HCT116 (cell line): ENCODE data around the gene LIMK2. TPM values are rescaled to one million over a fixed set of nuclear protein-coding genes. Genes with fewer than 3 reads are reported as not detected.

Experiments used
- ATAC-seq: fragments of 200-7000 bp; cut with Tn5 transposase; 2 replicates; pipeline ENCODE4 v1.9.1; 2020; ENCODE audit warnings: mild to moderate bottlenecking, moderate library complexity
- BruUV-seq: library from RNA; stranded (reverse); fragments of 400-500 nt; replicated peaks from 2 replicates; lab custom pipeline; 2021; lab: Mats Ljungman, UMichigan
- CTCF ChIA-PET: fragments of 300-600 bp; sonication (Branson Sonifier 250); formaldehyde crosslinking; loops from one replicate; lab custom pipeline; 2021; ENCODE audit warnings: antibody characterized with exemption; lab: Charles Lee
- POLR2A ChIA-PET: fragments of 300-600, 350-600 bp; sonication (Branson Sonifier 250); formaldehyde crosslinking; loops from one replicate; lab custom pipeline; 2021; ENCODE audit warnings: antibody characterized with exemption; lab: Charles Lee
- RAD21 ChIA-PET, 2 experiments: fragments of 300-600 bp; sonication (Branson Sonifier 250); formaldehyde crosslinking; loops; one replicate each; lab custom pipeline; 2023; ENCODE audit warnings: low total read pairs in 2 of 2; ENCODE audit not compliant: uncharacterized antibody in 2 of 2, unreplicated experiment in 2 of 2, low non-redundant PET in 1 of 2; lab: Charles Lee
- DNase-seq: peaks from one replicate; pipeline ENCODE4 v3.0.0-alpha.2; 2010; ENCODE audit warnings: low read depth, low spot score
- H2AFZ ChIP-seq: fragments of 200-600 bp; shearing (Covaris generic), sonication (generic); 2 replicates; pipeline ENCODE4 v1.6.1; 2017; ENCODE audit warnings: low read depth, mixed run types, mixed read lengths, antibody characterized with exemption, low read length; ENCODE audit not compliant: poor library complexity, severe bottlenecking
- H3K27ac ChIP-seq: 2 replicates; pipeline ENCODE4 v1.5.1; 2012; ENCODE audit warnings: low read depth, low read length
- H3K27me3 ChIP-seq: fragments of 200-600 bp; sonication (generic); 2 replicates; pipeline ENCODE4 v1.6.1; 2016; ENCODE audit warnings: mixed run types, low read length, mixed read lengths; ENCODE audit not compliant: insufficient read depth
- H3K36me3 ChIP-seq, 2 experiments: fragments of 200-500 bp in 1 of 2; fragments of 200-600 bp in 1 of 2; sonication (Bioruptor generic) in 1 of 2; sonication (generic) in 1 of 2; 2 replicates each; pipeline versions ENCODE4 v1.5.1 to v1.6.1; 2014 to 2016; ENCODE audit warnings: low read length in 2 of 2, inconsistent platforms in 1 of 2, mixed read lengths in 1 of 2, mixed run types in 1 of 2; ENCODE audit not compliant: insufficient read depth in 2 of 2, control insufficient read depth in 1 of 2
- H3K4me1 ChIP-seq, 2 experiments: fragments of 200-600 bp in 1 of 2; sonication (generic) in 1 of 2; 2 replicates each; pipeline versions ENCODE4 v1.5.1 to v1.6.1; 2012 to 2017; ENCODE audit warnings: low read length in 2 of 2, inconsistent platforms in 1 of 2, mild to moderate bottlenecking in 1 of 2, mixed read lengths in 1 of 2, mixed run types in 1 of 2, moderate library complexity in 1 of 2; ENCODE audit not compliant: insufficient read depth in 2 of 2, control insufficient read depth in 1 of 2
- H3K4me2 ChIP-seq: fragments of 200-600 bp; sonication (generic); 2 replicates; pipeline ENCODE4 v1.6.1; 2017; ENCODE audit warnings: mixed run types, low read length, mixed read lengths
- H3K4me3 ChIP-seq, 2 experiments: fragments of 200-600 bp in 1 of 2; sonication (generic) in 1 of 2; replicated peaks in 1 of 2; 2 replicates each; pipeline ENCODE4 v1.5.1; 2011 to 2016; ENCODE audit warnings: low read length in 2 of 2, control low read depth in 1 of 2, low read depth in 1 of 2, mild to moderate bottlenecking in 1 of 2, mixed read lengths in 1 of 2, mixed run types in 1 of 2
- H3K79me2 ChIP-seq: fragments of 200-600 bp; sonication (generic); 2 replicates; pipeline ENCODE4 v1.6.1; 2017; ENCODE audit warnings: mild to moderate bottlenecking, mixed run types, low read length, moderate library complexity, mixed read lengths; ENCODE audit not compliant: insufficient read depth
- H3K9ac ChIP-seq: fragments of 200-600 bp; sonication (generic); 2 replicates; pipeline ENCODE4 v1.6.1; 2016; ENCODE audit warnings: low read length, mixed read lengths
- H3K9me2 ChIP-seq: fragments of 200-600 bp; sonication (generic), shearing (Covaris generic); 2 replicates; pipeline ENCODE4 v1.6.1; 2017; ENCODE audit warnings: mixed run types, mild to moderate bottlenecking, moderate library complexity; ENCODE audit not compliant: insufficient read depth
- H3K9me3 ChIP-seq, 2 experiments: fragments of 200-500 bp in 1 of 2; fragments of 200-600 bp in 1 of 2; sonication (Bioruptor generic) in 1 of 2; sonication (generic) in 1 of 2; 2 replicates each; pipeline ENCODE4 v1.6.1; 2014 to 2017; ENCODE audit warnings: low read length in 2 of 2, mixed read lengths in 2 of 2, inconsistent platforms in 1 of 2, low read depth in 1 of 2, mild to moderate bottlenecking in 1 of 2, mixed run types in 1 of 2, moderate library complexity in 1 of 2; ENCODE audit not compliant: control insufficient read depth in 1 of 2, insufficient read depth in 1 of 2
- H4K20me1 ChIP-seq: fragments of 200-600 bp; sonication (generic), shearing (Covaris generic); 2 replicates; pipeline ENCODE4 v1.6.1; 2017; ENCODE audit warnings: mixed run types, mild to moderate bottlenecking, moderate library complexity; ENCODE audit not compliant: insufficient read depth
- CBX3 ChIP-seq: IDR thresholded peaks from 2 replicates; pipeline ENCODE4 v1.6.1; 2012; ENCODE audit warnings: low read depth
- EGR1 ChIP-seq: IDR thresholded peaks from 2 replicates; pipeline ENCODE4 v1.6.1; 2012; ENCODE audit warnings: low read depth
- ELF1 ChIP-seq: IDR thresholded peaks from 2 replicates; pipeline ENCODE4 v1.6.1; 2012; ENCODE audit warnings: low read depth, borderline replicate concordance
- EZH2 ChIP-seq: fragments of 200-600 bp; sonication (generic); IDR thresholded peaks from 2 replicates; pipeline ENCODE4 v1.6.1; 2017; ENCODE audit warnings: antibody characterized with exemption, mixed run types
- EZH2phosphoT487 ChIP-seq: fragments of 200-600 bp; IDR thresholded peaks from 2 replicates; pipeline ENCODE4 v1.6.1; 2018; ENCODE audit warnings: antibody characterized with exemption, borderline replicate concordance
- FOSL1 ChIP-seq: IDR thresholded peaks from 2 replicates; pipeline ENCODE4 v1.6.1; 2012; ENCODE audit warnings: low read depth
- POLR2A ChIP-seq: IDR thresholded peaks from 2 replicates; pipeline ENCODE4 v1.7.0; 2011; ENCODE audit warnings: borderline replicate concordance; ENCODE audit not compliant: insufficient read depth, insufficient read length; ENCODE audit errors: extremely low read depth
- POLR2AphosphoS5 ChIP-seq: IDR thresholded peaks from 2 replicates; pipeline ENCODE4 v1.6.1; 2011; ENCODE audit warnings: mild to moderate bottlenecking, low read depth, low read length, moderate library complexity
- RAD21 ChIP-seq: IDR thresholded peaks from 2 replicates; pipeline ENCODE4 v1.6.1; 2012; ENCODE audit warnings: low read depth, mild to moderate bottlenecking
- SIN3A ChIP-seq: IDR thresholded peaks from 2 replicates; pipeline ENCODE4 v1.6.1; 2012; ENCODE audit warnings: low read depth
- SP1 ChIP-seq: IDR thresholded peaks from 2 replicates; pipeline ENCODE4 v1.6.1; 2012; ENCODE audit warnings: low read depth
- SRF ChIP-seq: IDR thresholded peaks from 2 replicates; pipeline ENCODE4 v1.6.1; 2012; ENCODE audit warnings: low read depth
- TCF7L2 ChIP-seq: IDR thresholded peaks from 2 replicates; pipeline ENCODE4 v1.7.0; 2011; ENCODE audit warnings: borderline replicate concordance, inconsistent platforms; ENCODE audit not compliant: insufficient read depth, insufficient read length; ENCODE audit errors: extremely low read depth
- ZFX ChIP-seq: fragments of 450-650 bp; IDR thresholded peaks from 2 replicates; pipeline ENCODE4 v1.6.1; 2017
- ZNF274 ChIP-seq: fragments of 200-500 bp; sonication (Bioruptor generic); IDR thresholded peaks from 2 replicates; pipeline ENCODE4 v1.6.1; 2014; ENCODE audit warnings: mild to moderate bottlenecking, low read depth, low read length, inconsistent platforms
- intact Hi-C: fragments of 100-400 bp; cut with micrococcal nuclease; formaldehyde crosslinking; loops from 2 replicates; pipeline ENCODE4 v1.10.0; 2022
- total RNA-seq: library from RNA; stranded (reverse); gene quantifications from one replicate; pipeline ENCODE4 v1.2.1, GENCODE V29; 2021; ENCODE audit not compliant: unreplicated experiment
- TF ChIP-seq, protein P1 (sequence below): IDR thresholded peaks from 2 replicates; pipeline ENCODE4 v1.6.1; 2011; ENCODE audit warnings: mild to moderate bottlenecking, low read length, moderate library complexity; ENCODE audit not compliant: insufficient replicate concordance; ENCODE audit errors: extremely low read depth
- TF ChIP-seq, protein P2 (sequence below), 3 experiments: fragments of 200-600 bp in 1 of 3; sonication (generic) in 1 of 3; IDR thresholded peaks in 2 of 3; conservative IDR thresholded peaks in 1 of 3; 2 replicates each; pipeline ENCODE4 v1.5.1; 2012 to 2017; ENCODE audit warnings: low read depth in 2 of 3, low read length in 2 of 3, antibody characterized with exemption in 1 of 3, borderline replicate concordance in 1 of 3, control low read depth in 1 of 3, mild to moderate bottlenecking in 1 of 3, mixed read lengths in 1 of 3, mixed run types in 1 of 3, moderate library complexity in 1 of 3; ENCODE audit not compliant: insufficient read depth in 1 of 3
- TF ChIP-seq, protein P3 (sequence below): IDR thresholded peaks from 2 replicates; pipeline ENCODE4 v1.6.1; 2012
- TF ChIP-seq, protein P4 (sequence below): IDR thresholded peaks from 2 replicates; pipeline ENCODE4 v1.6.1; 2012; ENCODE audit warnings: low read depth

Gene LIMK2
- total RNA-seq, 1 experiment from 2014 or later: 21.9 TPM

DNA sequence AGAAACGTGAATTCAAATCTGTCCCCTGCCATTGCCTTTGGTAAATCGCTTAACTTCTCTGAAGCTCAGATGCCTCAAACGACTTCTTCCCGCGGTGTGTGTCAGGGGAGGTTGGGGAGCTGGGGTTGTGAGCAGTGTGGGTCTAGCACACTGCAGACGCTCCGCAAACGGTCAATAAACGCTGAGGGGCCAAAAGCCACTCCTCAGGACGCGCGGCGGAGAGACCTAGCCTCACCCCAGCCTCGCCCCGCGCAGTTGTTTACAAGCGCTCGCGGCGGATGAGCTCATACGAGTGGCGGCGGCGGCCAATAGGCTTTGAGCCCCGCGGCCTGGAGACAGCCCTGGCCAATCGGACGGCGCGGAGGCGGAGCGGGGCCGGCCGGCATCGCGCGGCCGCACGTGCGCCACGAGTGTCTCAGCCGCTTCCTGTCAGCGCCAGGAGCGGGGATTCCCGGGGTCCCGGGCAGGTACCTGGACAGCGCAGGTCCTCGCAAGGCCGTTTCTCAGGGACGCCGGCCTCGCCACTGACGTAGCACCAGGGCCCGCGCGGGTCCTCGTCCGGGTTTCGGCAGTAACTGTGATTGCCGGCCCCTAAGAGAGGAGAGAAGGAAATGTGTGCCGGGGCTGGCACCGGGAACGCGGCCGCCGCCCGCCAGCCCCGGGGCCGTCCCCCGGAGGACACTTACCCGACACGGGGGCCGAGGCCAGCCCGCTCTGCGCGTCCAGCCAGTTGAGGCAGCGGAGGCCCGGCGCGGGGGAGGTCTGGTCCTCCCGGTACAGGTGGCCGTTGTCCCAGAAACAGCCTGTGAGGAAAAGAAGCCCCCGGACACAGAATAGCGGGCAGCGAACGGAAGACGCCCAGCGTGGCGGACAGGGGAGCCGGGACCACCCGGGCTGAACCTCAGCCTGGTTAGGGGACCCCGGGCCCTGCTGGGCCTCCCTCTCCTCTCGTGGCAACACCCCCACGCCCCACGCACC lies 78.7 kb downstream of the LIMK2 start:
- Histone ChIP-seq H3K27me3 (no peaks in the 10 kb centered on the region), H3K79me2 (no peaks in the 10 kb centered on the region), H3K4me3 (peak overlapping the region; percentile 30 to 46), H3K9ac (peak overlapping the region; percentile 37), H3K9me3 (no peaks in the 10 kb centered on the region), H3K27ac (peak overlapping the region; percentile 43; the same call in 1 of the 2 replicates), H2AFZ (no peak overlapping the region), H3K4me2 (peak overlapping the region; percentile 83), H3K4me1 (peaks cover 26 to 36% of the 10 kb centered on the region in 2 experiments), H4K20me1 (no peaks in the 10 kb centered on the region), H3K9me2 (no peaks in the 10 kb centered on the region), H3K36me3 (no peaks in the 10 kb centered on the region)
- ChIA-PET POLR2A (no interaction called here), CTCF (interaction anchor here (1.0 to 1.4 kb wide), 2 partner anchors 18 to 23 kb away, joined by 7 to 9 read pairs; no protein-coding TSS in a partner anchor), RAD21 (no interaction called here)
- DNase-seq (peak; percentile 61), ATAC-seq (peak; percentile 98)
- BruUV-seq: no TSS peak
- TF ChIP-seq, protein P1, sequence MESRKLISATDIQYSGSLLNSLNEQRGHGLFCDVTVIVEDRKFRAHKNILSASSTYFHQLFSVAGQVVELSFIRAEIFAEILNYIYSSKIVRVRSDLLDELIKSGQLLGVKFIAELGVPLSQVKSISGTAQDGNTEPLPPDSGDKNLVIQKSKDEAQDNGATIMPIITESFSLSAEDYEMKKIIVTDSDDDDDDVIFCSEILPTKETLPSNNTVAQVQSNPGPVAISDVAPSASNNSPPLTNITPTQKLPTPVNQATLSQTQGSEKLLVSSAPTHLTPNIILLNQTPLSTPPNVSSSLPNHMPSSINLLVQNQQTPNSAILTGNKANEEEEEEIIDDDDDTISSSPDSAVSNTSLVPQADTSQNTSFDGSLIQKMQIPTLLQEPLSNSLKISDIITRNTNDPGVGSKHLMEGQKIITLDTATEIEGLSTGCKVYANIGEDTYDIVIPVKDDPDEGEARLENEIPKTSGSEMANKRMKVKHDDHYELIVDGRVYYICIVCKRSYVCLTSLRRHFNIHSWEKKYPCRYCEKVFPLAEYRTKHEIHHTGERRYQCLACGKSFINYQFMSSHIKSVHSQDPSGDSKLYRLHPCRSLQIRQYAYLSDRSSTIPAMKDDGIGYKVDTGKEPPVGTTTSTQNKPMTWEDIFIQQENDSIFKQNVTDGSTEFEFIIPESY: no peak
- TF ChIP-seq, protein P2, sequence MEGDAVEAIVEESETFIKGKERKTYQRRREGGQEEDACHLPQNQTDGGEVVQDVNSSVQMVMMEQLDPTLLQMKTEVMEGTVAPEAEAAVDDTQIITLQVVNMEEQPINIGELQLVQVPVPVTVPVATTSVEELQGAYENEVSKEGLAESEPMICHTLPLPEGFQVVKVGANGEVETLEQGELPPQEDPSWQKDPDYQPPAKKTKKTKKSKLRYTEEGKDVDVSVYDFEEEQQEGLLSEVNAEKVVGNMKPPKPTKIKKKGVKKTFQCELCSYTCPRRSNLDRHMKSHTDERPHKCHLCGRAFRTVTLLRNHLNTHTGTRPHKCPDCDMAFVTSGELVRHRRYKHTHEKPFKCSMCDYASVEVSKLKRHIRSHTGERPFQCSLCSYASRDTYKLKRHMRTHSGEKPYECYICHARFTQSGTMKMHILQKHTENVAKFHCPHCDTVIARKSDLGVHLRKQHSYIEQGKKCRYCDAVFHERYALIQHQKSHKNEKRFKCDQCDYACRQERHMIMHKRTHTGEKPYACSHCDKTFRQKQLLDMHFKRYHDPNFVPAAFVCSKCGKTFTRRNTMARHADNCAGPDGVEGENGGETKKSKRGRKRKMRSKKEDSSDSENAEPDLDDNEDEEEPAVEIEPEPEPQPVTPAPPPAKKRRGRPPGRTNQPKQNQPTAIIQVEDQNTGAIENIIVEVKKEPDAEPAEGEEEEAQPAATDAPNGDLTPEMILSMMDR (IDR thresholded peaks at IDR 0.05 in 2 of 3, conservative IDR thresholded peaks at IDR 0.05 in 1 of 3; ENCODE audit: borderline replicate concordance in 1 of 3, insufficient read depth in 1 of 3, low read depth in 2 of 3, low read length in 2 of 3): no peak
- TF ChIP-seq SP1: peak; percentile 77
- no peak for TF ChIP-seq ZNF274
- TF ChIP-seq EZH2phosphoT487: no peak
- no peak for TF ChIP-seq ELF1
- TF ChIP-seq POLR2A: no peak
- no peak for TF ChIP-seq ZFX
- TF ChIP-seq CBX3: no peak
- no peak for TF ChIP-seq TCF7L2
- TF ChIP-seq, protein P3, sequence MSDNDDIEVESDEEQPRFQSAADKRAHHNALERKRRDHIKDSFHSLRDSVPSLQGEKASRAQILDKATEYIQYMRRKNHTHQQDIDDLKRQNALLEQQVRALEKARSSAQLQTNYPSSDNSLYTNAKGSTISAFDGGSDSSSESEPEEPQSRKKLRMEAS: peak; percentile 98
- TF ChIP-seq, protein P4, sequence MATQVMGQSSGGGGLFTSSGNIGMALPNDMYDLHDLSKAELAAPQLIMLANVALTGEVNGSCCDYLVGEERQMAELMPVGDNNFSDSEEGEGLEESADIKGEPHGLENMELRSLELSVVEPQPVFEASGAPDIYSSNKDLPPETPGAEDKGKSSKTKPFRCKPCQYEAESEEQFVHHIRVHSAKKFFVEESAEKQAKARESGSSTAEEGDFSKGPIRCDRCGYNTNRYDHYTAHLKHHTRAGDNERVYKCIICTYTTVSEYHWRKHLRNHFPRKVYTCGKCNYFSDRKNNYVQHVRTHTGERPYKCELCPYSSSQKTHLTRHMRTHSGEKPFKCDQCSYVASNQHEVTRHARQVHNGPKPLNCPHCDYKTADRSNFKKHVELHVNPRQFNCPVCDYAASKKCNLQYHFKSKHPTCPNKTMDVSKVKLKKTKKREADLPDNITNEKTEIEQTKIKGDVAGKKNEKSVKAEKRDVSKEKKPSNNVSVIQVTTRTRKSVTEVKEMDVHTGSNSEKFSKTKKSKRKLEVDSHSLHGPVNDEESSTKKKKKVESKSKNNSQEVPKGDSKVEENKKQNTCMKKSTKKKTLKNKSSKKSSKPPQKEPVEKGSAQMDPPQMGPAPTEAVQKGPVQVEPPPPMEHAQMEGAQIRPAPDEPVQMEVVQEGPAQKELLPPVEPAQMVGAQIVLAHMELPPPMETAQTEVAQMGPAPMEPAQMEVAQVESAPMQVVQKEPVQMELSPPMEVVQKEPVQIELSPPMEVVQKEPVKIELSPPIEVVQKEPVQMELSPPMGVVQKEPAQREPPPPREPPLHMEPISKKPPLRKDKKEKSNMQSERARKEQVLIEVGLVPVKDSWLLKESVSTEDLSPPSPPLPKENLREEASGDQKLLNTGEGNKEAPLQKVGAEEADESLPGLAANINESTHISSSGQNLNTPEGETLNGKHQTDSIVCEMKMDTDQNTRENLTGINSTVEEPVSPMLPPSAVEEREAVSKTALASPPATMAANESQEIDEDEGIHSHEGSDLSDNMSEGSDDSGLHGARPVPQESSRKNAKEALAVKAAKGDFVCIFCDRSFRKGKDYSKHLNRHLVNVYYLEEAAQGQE: no peak
- peak; percentile 35; the same call in 1 of the 2 replicates for TF ChIP-seq POLR2AphosphoS5
- no peak for TF ChIP-seq SRF
- TF ChIP-seq SIN3A: peak; percentile 28; the same call in 1 of the 2 replicates
- peak; percentile 57 for TF ChIP-seq EGR1
- no peak for TF ChIP-seq RAD21
- no peak for TF ChIP-seq FOSL1
- no peak for TF ChIP-seq EZH2
- intact Hi-C loops: no loop called here
